22Rv1 (cell line): ENCODE measurements around the gene WASF3.
A peak's percentile ranks its signal among the peaks of the same experiment; 100 is the strongest.

ENCODE experiments used
- H3K27ac ChIP-seq: fragments of 450-650 bp; 2 replicates; pipeline ENCODE4 v1.5.1; 2017
- ZFX ChIP-seq: fragments of 450-650 bp; IDR thresholded peaks from 2 replicates; pipeline ENCODE4 v1.6.1; 2017; ENCODE audit warnings: antibody characterized with exemption, borderline replicate concordance
- TF ChIP-seq, protein P1 (sequence below): fragments of 450-650 bp; IDR thresholded peaks from 2 replicates; pipeline ENCODE4 v1.5.1; 2017; ENCODE audit warnings: mild to moderate bottlenecking

The WASF3 gene

GRCh38 chr13:26557393-26558073, at the start of gene WASF3:
WASF3 (plus strand) TSS chr13:26557683; CDS start chr13:26642271, 84,588 bp downstream.
- no peak for TF ChIP-seq ZFX
- TF ChIP-seq, protein P1, sequence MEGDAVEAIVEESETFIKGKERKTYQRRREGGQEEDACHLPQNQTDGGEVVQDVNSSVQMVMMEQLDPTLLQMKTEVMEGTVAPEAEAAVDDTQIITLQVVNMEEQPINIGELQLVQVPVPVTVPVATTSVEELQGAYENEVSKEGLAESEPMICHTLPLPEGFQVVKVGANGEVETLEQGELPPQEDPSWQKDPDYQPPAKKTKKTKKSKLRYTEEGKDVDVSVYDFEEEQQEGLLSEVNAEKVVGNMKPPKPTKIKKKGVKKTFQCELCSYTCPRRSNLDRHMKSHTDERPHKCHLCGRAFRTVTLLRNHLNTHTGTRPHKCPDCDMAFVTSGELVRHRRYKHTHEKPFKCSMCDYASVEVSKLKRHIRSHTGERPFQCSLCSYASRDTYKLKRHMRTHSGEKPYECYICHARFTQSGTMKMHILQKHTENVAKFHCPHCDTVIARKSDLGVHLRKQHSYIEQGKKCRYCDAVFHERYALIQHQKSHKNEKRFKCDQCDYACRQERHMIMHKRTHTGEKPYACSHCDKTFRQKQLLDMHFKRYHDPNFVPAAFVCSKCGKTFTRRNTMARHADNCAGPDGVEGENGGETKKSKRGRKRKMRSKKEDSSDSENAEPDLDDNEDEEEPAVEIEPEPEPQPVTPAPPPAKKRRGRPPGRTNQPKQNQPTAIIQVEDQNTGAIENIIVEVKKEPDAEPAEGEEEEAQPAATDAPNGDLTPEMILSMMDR = no peak
- H3K27ac ChIP-seq = peak within 1 kb of the TSS; percentile 40

- H3K27ac ChIP-seq = no peak overlapping the region
- TF ChIP-seq, protein P1 = no peak
- no peak for TF ChIP-seq ZFX
Observed at GRCh38 chr13:26508885-26509284, 48.6 kb upstream of the WASF3 start.

- TF ChIP-seq, protein P1 = no peak
- TF ChIP-seq ZFX = no peak
- no peak overlapping the region for H3K27ac ChIP-seq
Observed at GRCh38 chr13:26509491-26509890, 48.0 kb upstream of the WASF3 start.

GRCh38 chr13:26513931-26514330, 43.6 kb upstream of the WASF3 start:
- TF ChIP-seq, protein P1 = no peak
- TF ChIP-seq ZFX = no peak

GRCh38 chr13:26515721-26516120, 41.8 kb upstream of the WASF3 start:
- TF ChIP-seq, protein P1 = no peak
- TF ChIP-seq ZFX = no peak

More at GRCh38 chr13:26513931-26514330, 43.6 kb upstream of the WASF3 start:
- H3K27ac ChIP-seq = no peak overlapping the region

DNA sequence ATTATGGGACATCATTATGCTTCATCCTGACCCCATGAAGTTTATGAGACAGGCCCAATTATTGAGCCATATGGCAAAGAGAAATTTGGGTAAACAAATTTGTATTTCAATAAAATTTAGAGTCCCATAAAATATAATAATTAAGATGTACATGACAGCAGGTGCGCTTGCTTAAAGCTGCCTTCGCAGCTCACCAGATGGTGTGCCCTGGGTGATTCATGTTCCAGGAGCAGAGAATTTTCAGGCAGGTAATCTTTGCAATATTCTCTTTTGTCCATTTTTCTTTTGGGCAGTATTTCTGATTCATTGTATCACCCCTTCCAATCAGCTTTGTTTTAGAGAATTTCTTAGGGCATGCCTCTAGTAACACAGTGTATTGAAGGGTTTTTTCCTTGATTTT, 39.5 kb upstream of the WASF3 start:
- TF ChIP-seq, protein P1 = no peak
- TF ChIP-seq ZFX = no peak
- no peak overlapping the region for H3K27ac ChIP-seq

More at GRCh38 chr13:26515721-26516120, 41.8 kb upstream of the WASF3 start:
- H3K27ac ChIP-seq = no peak overlapping the region

GRCh38 chr13:26518451-26518959, 39.0 kb upstream of the WASF3 start:
- no peak overlapping the region for H3K27ac ChIP-seq
- TF ChIP-seq, protein P1 = no peak
- no peak for TF ChIP-seq ZFX
